Epithelial cell of esophagus (primary cell): ENCODE data around the gene SLC66A2.
"Not testable (repeated sequence)": the region's sequence is repeated elsewhere in the genome, so short reads cannot be mapped to it uniquely, and the experiment has no call there.

ENCODE experiments used
- DNase-seq: peaks from one replicate; pipeline ENCODE4 v3.0.0; 2010; ENCODE audit warnings: low read depth
- H3K4me3 ChIP-seq: 2 replicates; pipeline ENCODE4 v1.5.1; 2011; ENCODE audit warnings: mild to moderate bottlenecking, low read length, control low read depth
- TF ChIP-seq, protein P1 (sequence below): IDR thresholded peaks from 2 replicates; pipeline ENCODE4 v1.5.1; 2011; ENCODE audit warnings: low read depth, mild to moderate bottlenecking, low read length, control low read depth, inconsistent platforms; ENCODE audit not compliant: insufficient read depth; ENCODE audit errors: missing control alignments

SLC66A2 gene

DNA sequence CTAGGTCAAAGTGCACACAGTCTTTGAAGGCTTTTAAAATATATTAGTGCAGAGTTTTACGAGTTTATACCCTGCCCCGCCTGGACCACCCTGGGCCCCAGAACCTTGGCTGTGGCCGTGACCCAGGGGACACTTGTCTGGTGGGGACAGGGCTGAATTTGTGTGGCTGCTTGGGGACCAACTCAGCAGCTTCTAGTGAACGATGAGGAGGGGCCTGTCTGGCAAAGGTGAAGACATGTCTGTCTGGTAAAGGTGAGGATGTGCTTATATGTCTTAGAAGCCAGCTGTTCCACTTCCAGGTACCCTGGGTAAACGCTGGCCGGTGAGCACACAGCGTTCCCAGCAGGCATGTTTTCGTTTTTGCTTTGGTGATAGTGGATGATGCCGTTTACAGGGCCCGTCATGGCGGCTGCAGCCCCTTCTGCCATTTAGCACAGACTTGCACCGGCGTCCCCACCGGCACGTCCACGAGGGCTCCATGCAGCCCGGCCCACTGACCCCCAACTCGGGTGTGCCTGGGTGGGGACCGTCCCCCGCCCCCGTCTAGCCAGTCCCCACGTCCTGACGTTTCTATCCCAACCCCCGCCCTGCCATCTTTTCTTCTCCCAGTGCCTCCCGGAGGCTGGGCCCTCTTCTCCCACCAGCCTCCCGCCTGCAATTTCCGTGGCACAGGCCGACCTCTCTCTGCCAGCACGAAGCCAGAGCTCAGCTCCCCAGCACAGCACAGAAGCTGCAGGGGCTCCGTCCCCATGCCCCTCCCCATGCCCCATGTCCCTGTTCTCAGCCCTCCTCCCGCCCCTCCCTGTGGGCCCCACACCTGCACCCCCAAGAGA lies 67.8 kb downstream of the SLC66A2 start:
- TF ChIP-seq, protein P1, sequence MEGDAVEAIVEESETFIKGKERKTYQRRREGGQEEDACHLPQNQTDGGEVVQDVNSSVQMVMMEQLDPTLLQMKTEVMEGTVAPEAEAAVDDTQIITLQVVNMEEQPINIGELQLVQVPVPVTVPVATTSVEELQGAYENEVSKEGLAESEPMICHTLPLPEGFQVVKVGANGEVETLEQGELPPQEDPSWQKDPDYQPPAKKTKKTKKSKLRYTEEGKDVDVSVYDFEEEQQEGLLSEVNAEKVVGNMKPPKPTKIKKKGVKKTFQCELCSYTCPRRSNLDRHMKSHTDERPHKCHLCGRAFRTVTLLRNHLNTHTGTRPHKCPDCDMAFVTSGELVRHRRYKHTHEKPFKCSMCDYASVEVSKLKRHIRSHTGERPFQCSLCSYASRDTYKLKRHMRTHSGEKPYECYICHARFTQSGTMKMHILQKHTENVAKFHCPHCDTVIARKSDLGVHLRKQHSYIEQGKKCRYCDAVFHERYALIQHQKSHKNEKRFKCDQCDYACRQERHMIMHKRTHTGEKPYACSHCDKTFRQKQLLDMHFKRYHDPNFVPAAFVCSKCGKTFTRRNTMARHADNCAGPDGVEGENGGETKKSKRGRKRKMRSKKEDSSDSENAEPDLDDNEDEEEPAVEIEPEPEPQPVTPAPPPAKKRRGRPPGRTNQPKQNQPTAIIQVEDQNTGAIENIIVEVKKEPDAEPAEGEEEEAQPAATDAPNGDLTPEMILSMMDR = no peak

DNA sequence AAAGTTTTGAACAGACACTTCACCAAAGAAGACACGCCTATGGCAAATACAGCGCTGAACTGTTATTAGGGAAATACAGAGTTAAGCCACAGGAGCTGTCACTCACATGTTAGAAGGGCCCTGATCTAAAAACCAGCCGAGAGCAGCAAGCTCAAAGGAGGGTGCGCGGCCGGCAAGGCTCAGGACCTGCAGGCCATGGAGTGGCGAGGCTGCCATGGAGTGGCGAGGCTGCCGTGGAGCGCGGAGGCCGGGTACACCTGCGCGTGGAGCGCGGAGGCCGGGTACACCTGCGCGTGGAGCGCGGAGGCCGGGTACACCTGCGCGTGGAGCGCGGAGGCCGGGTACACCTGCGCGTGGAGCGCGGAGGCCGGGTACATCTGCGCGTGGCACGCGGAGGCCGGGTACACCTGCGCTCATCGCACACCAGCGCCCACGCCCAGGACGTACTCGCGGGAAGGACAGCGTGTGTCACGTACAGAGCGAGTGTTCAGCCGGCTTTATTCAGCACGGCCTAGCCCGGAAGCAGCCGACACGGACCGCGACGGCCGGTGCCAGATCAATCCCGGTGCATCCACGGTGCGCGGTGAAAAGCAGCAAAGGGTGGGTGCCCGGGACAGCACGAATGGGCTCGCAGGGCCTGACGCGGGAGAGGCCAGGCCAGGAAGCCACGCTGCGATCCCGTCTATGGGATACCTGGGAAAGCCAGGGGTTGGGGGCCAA lies 68.8 kb downstream of the SLC66A2 start:
- TF ChIP-seq, protein P1 = no peak
- no peak overlapping the region for H3K4me3 ChIP-seq
- no peak for DNase-seq

More for the DNA sequence above, 67.8 kb downstream of the SLC66A2 start:
- DNase-seq = no peak
- no peak overlapping the region for H3K4me3 ChIP-seq

DNA sequence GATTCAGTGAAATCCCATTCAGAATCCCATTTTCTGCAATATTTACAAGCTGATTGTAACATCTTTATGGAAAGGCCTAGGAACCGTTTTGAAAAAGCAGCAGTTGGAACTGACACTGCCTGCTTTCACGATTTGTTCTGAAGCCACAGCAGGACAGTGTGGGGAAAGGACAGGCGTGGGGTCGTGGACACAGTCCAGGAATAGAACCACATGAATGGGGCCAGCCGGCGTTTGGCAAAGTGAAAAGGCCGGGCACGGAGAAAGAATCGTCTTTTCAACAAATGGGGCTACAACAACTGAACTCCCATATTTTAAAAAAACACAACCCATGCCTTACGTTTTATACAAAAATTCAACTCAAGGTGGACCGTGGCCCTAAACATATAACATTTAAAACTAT lies 69.8 kb downstream of the SLC66A2 start:
- H3K4me3 ChIP-seq = no peak overlapping the region
- TF ChIP-seq, protein P1 = no peak
- DNase-seq = no peak

DNA sequence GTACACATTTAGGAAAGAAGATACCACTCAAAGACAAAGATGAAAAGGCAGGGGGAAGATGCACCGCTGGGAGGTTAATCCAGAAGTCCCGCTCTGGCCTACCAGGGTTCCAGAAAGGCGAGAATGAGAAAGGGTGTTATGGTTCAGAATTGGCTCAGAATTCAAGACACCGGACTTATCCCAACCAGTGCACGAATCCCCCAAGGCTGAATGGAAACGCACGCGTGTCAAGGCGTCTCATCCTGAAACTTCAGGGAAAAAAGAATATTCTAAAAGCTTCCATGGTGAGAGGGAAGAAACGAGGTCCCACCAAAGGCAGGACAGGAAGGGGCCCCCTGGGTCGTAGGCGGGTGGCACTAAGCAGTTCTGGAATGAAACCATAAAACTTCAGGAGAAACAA lies 71.9 kb downstream of the SLC66A2 start:
- no peak for DNase-seq
- TF ChIP-seq, protein P1 = no peak
- no peak overlapping the region for H3K4me3 ChIP-seq

DNA sequence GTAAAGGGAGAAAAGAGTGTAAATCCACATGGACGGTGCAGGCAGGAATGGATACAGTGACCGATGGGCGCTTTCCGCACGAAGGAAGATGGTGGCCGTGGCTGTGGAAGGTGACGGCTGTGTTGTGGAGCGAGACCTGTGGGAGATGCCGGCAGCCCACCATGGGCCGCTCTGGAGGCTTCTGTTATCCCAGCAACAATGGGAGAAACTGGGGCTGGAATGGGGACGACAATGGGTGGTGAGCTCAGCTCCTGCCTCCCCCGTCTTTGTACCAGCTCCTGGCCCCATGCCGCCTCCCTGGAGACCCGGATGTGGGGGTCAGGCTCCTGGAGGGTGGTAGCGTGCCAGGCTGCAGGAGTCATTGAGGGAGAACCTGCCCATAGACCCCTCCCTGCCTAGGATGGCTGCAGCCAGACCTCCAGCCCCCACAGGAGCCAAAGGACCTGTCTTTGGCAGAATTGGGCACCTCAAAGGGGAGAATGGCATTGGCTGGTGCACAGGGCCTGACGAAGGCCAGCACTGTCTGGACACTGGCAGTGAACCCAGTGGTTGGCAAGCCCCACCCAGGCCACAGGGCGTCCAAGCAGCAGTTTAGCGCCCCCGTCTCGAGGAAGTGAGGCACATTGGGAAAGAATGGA lies 72.6 kb downstream of the SLC66A2 start:
- DNase-seq = no peak
- H3K4me3 ChIP-seq = no peak overlapping the region
- TF ChIP-seq, protein P1 = no peak

DNA sequence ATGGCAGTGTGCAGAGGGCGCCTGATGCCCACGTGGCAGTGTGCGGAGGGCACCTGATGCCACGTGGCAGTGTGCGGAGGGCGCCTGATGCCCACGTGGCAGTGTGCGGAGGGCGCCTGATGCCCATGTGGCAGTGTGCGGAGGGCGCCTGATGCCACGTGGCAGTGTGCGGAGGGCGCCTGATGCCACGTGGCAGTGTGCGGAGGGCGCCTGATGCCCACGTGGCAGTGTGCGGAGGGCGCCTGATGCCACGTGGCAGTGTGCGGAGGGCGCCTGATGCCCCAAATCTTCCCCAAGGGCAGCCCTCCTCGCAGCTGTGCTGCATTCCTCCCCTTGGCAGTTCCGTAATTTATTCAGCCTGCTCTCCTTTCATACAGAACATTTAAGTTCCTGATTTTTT lies 73.2 kb downstream of the SLC66A2 start:
- H3K4me3 ChIP-seq, DNase-seq: not testable (repeated sequence)

DNA sequence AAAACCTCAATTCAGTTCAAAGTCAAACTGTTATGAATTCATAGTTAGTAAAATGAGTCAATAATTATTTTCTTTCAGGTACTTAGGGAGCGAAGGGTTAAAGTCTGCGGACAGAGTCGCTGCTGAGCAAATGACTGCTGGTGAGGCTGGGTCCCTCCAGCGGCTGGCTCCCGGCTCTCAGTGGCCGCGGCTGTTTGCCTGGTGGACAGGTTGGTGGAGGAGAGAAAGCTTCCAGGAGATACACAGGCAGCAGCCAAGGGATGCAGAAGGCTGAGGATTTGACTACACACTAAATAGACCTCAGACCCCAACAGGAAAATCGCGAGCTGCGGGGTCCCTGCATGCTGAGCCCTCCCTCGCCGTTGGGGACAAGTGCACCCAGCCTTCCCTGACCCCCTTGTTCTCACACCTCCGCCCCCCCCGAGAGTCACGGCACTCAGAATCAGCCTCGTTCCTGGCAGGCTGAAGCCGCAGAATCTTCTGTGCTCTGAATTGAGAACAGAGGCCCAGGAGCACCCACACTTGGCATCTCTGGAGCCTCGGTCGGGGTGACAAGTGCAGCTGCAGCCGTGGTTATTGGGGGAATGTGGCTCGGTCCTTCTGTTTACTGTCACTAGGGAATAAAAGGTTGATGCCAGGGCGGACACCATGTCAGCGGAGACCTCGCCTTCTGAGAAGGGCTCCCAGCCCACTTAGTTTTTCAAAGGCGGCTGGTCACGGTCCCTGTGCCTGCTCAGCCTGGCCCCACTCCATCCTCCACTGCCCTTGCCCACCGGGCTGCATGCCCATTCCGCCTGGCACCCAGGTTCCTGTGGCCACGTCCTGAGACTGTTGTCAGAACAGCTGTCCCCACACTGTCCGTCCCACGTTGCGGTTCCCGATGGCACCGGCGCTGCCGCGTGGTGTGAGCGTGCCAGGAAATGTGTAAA lies 74.0 kb downstream of the SLC66A2 start:
- TF ChIP-seq, protein P1 = no peak
- no peak for DNase-seq
- no peak overlapping the region for H3K4me3 ChIP-seq
